Spleen (tissue), 7 donors: Measurements from ENCODE around the gene KIR2DL1.

Experiments used
- POLR2A ChIP-seq, 3 donors: fragments of 450-650 bp; IDR thresholded peaks; one replicate each; pipeline ENCODE4 v1.5.1; 2017; ENCODE audit warnings: antibody characterized with exemption in 3 of 3, mild to moderate bottlenecking in 1 of 3
- POLR2AphosphoS5 ChIP-seq, 3 donors: sonication (generic); formaldehyde crosslinking; IDR thresholded peaks; one replicate each; pipeline ENCODE4 v1.5.1; 2017; ENCODE audit warnings: antibody characterized with exemption in 3 of 3
- TF ChIP-seq, protein P1 (sequence below), 11 experiments: fragments of 200-600 bp in 7 of 11; fragments of 450-650 bp in 4 of 11; sonication (generic) in 4 of 11; IDR thresholded peaks in 8 of 11; conservative IDR thresholded peaks in 3 of 11; 1 replicate in 7 of 11; 2 replicates in 4 of 11; pipeline versions ENCODE4 v1.4.0 to v1.8.0; 2016 to 2021; ENCODE audit warnings: antibody characterized with exemption in 11 of 11, inconsistent platforms in 4 of 11, mild to moderate bottlenecking in 1 of 11
- donor health status: DM: no; HTN: no; CAD: no; lungs with moderate emphysema.
- donor health status: DM: no; HTN: no; CAD: no.
- donor health status: DM: no; HTN: no; CAD: no.

GRCh38 chr19:54725321-54725720, 44.3 kb upstream of the KIR2DL1 start:
- TF ChIP-seq POLR2AphosphoS5 (IDR thresholded peaks at IDR 0.05) = no peak
- no peak for TF ChIP-seq POLR2A (IDR thresholded peaks at IDR 0.05)
- TF ChIP-seq, protein P1, sequence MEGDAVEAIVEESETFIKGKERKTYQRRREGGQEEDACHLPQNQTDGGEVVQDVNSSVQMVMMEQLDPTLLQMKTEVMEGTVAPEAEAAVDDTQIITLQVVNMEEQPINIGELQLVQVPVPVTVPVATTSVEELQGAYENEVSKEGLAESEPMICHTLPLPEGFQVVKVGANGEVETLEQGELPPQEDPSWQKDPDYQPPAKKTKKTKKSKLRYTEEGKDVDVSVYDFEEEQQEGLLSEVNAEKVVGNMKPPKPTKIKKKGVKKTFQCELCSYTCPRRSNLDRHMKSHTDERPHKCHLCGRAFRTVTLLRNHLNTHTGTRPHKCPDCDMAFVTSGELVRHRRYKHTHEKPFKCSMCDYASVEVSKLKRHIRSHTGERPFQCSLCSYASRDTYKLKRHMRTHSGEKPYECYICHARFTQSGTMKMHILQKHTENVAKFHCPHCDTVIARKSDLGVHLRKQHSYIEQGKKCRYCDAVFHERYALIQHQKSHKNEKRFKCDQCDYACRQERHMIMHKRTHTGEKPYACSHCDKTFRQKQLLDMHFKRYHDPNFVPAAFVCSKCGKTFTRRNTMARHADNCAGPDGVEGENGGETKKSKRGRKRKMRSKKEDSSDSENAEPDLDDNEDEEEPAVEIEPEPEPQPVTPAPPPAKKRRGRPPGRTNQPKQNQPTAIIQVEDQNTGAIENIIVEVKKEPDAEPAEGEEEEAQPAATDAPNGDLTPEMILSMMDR (IDR thresholded peaks at IDR 0.05 in 8 of 11, conservative IDR thresholded peaks at IDR 0.05 in 3 of 11) = no peak
